Hepatocyte (in vitro differentiated cells): ENCODE results near the gene ANAPC16.

ENCODE experiments used
- EZH2 ChIP-seq: fragments of 200-600 bp; sonication (generic); IDR thresholded peaks from 2 replicates; pipeline ENCODE4 v1.6.1; 2016; ENCODE audit warnings: antibody characterized with exemption, mild to moderate bottlenecking, borderline replicate concordance
- TF ChIP-seq, protein P1 (sequence below): fragments of 200-600 bp; sonication (generic); IDR thresholded peaks from 2 replicates; pipeline ENCODE4 v1.5.1; 2016; ENCODE audit warnings: antibody characterized with exemption, mild to moderate bottlenecking; ENCODE audit not compliant: poor library complexity

DNA sequence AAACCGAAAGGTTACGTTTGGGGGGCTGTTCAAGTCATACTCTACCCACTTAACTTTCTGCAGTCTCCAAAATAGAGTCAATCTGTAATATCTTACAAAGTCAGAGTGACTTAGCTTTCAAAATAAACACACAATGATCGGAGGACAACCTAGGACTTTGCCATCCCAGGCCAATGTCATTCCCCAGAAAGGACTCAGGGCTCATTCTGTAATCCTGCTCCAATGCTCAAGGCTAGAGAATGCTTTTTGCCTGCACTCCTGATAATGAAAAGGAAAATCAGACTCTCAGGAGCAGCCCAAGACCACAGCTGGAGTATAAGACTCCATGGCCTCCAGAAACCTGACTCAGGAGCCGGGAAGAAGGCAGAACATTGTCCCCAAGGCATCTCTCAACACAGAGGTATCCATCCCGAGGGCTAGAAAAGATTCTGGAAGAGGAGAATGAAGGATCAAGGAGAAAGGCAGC, 28.8 kb downstream of the ANAPC16 start:
- TF ChIP-seq, protein P1, sequence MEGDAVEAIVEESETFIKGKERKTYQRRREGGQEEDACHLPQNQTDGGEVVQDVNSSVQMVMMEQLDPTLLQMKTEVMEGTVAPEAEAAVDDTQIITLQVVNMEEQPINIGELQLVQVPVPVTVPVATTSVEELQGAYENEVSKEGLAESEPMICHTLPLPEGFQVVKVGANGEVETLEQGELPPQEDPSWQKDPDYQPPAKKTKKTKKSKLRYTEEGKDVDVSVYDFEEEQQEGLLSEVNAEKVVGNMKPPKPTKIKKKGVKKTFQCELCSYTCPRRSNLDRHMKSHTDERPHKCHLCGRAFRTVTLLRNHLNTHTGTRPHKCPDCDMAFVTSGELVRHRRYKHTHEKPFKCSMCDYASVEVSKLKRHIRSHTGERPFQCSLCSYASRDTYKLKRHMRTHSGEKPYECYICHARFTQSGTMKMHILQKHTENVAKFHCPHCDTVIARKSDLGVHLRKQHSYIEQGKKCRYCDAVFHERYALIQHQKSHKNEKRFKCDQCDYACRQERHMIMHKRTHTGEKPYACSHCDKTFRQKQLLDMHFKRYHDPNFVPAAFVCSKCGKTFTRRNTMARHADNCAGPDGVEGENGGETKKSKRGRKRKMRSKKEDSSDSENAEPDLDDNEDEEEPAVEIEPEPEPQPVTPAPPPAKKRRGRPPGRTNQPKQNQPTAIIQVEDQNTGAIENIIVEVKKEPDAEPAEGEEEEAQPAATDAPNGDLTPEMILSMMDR, result no peak
- no peak for TF ChIP-seq EZH2
